Transverse colon (tissue), 4 donors: ENCODE measurements around the gene KRTCAP2. TPM values are rescaled to one million over a fixed set of nuclear protein-coding genes. Genes with fewer than 3 reads are reported as not detected.

Source experiments
- DNase-seq: peaks from one replicate; pipeline ENCODE4 v3.0.0-alpha.2; 2019
- H3K27ac ChIP-seq, 4 donors: fragments of 200-600 bp; sonication (generic); 2 replicates each; pipeline ENCODE4 v1.5.1; 2016 to 2018; ENCODE audit warnings: inconsistent platforms in 4 of 4
- H3K27me3 ChIP-seq: fragments of 200-600 bp; sonication (generic); 2 replicates; pipeline ENCODE4 v1.5.1; 2017; ENCODE audit warnings: inconsistent platforms
- H3K36me3 ChIP-seq, 4 donors: fragments of 200-600 bp; sonication (generic); 2 replicates each; pipeline ENCODE4 v1.5.1; 2017 to 2019; ENCODE audit warnings: inconsistent platforms in 4 of 4
- H3K4me1 ChIP-seq, 4 donors: fragments of 200-600 bp; sonication (generic); 2 replicates each; pipeline ENCODE4 v1.5.1; 2017 to 2020; ENCODE audit warnings: inconsistent platforms in 4 of 4
- H3K4me3 ChIP-seq, 4 donors: fragments of 200-600 bp; sonication (generic); 1 replicate in 1 of 4; 2 replicates in 3 of 4; pipeline versions ENCODE4 v1.5.1 to v1.6.1; 2017 to 2019; ENCODE audit warnings: inconsistent platforms in 4 of 4
- H3K9me3 ChIP-seq, 2 donors: fragments of 200-600 bp; sonication (generic); 2 replicates each; pipeline ENCODE4 v1.5.1; 2017 to 2019; ENCODE audit warnings: inconsistent platforms in 2 of 2
- CTCF ChIP-seq, 5 experiments: fragments of 200-600 bp in 3 of 5; fragments of 450-650 bp in 2 of 5; sonication (generic) in 3 of 5; IDR thresholded peaks; 1 replicate in 2 of 5; 2 replicates in 3 of 5; pipeline ENCODE4 v1.5.1; 2016 to 2017; ENCODE audit warnings: antibody characterized with exemption in 5 of 5, inconsistent platforms in 3 of 5, mild to moderate bottlenecking in 2 of 5, moderate library complexity in 1 of 5
- EP300 ChIP-seq: sonication (generic); formaldehyde crosslinking; IDR thresholded peaks from one replicate; pipeline ENCODE4 v1.6.1; 2017; ENCODE audit warnings: antibody characterized with exemption, low read depth
- POLR2A ChIP-seq: fragments of 450-650 bp; IDR thresholded peaks from one replicate; pipeline ENCODE4 v1.6.1; 2016; ENCODE audit warnings: antibody characterized with exemption, mild to moderate bottlenecking, moderate library complexity
- POLR2AphosphoS5 ChIP-seq, 3 donors: sonication (generic); formaldehyde crosslinking; IDR thresholded peaks; one replicate each; pipeline ENCODE4 v1.6.1; 2016; ENCODE audit warnings: antibody characterized with exemption in 3 of 3
- WGBS, 2 donors: methylation state at CpG; one replicate each; pipeline ENCODE4 v1.1.5; 2018; ENCODE audit warnings: low coverage in 1 of 2; 5-methylcytosine and 5-hydroxymethylcytosine counted together
- in situ Hi-C, 4 donors: fragments of 200-750 bp; cut with MboI; loops; one replicate each; pipeline versions ENCODE4 v1.15.0 to v1.15.1; 2017; ENCODE audit warnings: low sequenced_read_pairs in 3 of 4, low pct_ligation_motif_present in 1 of 4, low pct_unique_long_range_greater_than_20kb in 1 of 4
- intact Hi-C: fragments of 100-400 bp; cut with DNase I; formaldehyde crosslinking; loops from one replicate; pipeline ENCODE4 v1.15.1; 2023; ENCODE audit warnings: low total_unique reads
- total RNA-seq, 4 donors: library from RNA; depleted of rRNA; stranded (reverse); fragments of >200 nt; gene quantifications; one replicate each; pipeline ENCODE4 v1.1.0, GENCODE V29; 2016

The KRTCAP2 gene
- total RNA-seq, 4 donors from 2014 or later = 106 to 240 (median 131) TPM

GRCh38 chr1:155125946-155126555, 47.1 kb downstream of the KRTCAP2 start:
- H3K4me1 ChIP-seq = peaks cover 14 to 74% (median 65%) of the 10 kb centered on the region in 4 donors
- WGBS, 2 donors = 26% methylated on average over 36 of the region's 53 CpGs; no CpG with 5 or more reads in 1 of the 2 donors

DNA sequence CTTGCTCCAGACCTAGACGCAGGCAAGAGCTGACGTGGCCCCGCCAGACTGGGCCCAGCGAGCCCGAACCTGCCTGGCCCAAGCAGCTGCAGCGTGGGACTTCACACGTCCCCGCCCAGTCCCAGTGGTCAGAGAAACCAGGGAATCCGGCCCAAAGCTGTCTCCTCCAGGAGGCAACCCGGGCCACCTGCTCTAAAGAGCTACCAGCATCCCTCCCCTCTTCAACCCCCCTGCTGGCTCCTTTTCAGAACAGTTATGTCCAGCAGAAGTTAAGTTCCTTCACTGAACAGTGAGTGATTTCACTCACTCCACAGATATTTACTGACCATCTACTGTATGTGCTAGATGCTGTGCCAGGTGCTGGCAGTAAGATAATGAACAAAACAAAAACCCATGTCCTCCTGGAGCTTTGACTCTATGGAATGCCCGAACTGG, 47.6 kb downstream of the KRTCAP2 start:
- H3K27ac ChIP-seq = peak overlapping the region; percentile 93 to 100 (median 94)
- TF ChIP-seq POLR2A (no peak), CTCF (IDR thresholded peaks at IDR 0.05) (peak in 1 of 5 experiments; percentile 7)
- DNase-seq = no peak
- H3K36me3 ChIP-seq = no peaks in the 10 kb centered on the region
- intact Hi-C loops = loop anchor here (5.0 kb wide), 1 partner anchor 33 kb away; no protein-coding TSS in a partner anchor
- WGBS, 2 donors = 52% methylated on average over 11 of the region's 11 CpGs; no CpG with 5 or more reads in 1 of the 2 donors
- no peaks in the 10 kb centered on the region for H3K9me3 ChIP-seq
- peaks cover 14 to 71% (median 61%) of the 10 kb centered on the region in 4 donors for H3K4me1 ChIP-seq
- in situ Hi-C loops = no loop called here
- no peak overlapping the region for H3K4me3 ChIP-seq
- no peaks in the 10 kb centered on the region for H3K27me3 ChIP-seq

More at GRCh38 chr1:155125946-155126555, 47.1 kb downstream of the KRTCAP2 start:
- peak overlapping the region in 3 of 4 donors; percentile 53 to 71 (median 70) for H3K4me3 ChIP-seq
- in situ Hi-C loops = no loop called here
- H3K9me3 ChIP-seq = no peaks in the 10 kb centered on the region
- peak; percentile 86 for TF ChIP-seq EP300
- TF ChIP-seq CTCF (IDR thresholded peaks at IDR 0.05) = no peak
- TF ChIP-seq POLR2AphosphoS5 (IDR thresholded peaks at IDR 0.05) = peak; percentile 51 to 83 (median 82)
- TF ChIP-seq POLR2A = no peak
- DNase-seq = peak; percentile 94
- intact Hi-C loops = loop anchor here (5.0 kb wide), 1 partner anchor 34 kb away; no protein-coding TSS in a partner anchor
- H3K27ac ChIP-seq = peak overlapping the region; percentile 93 to 100 (median 94)
- no peaks in the 10 kb centered on the region for H3K27me3 ChIP-seq
- H3K36me3 ChIP-seq = no peaks in the 10 kb centered on the region

- H3K27me3 ChIP-seq = no peaks in the 10 kb centered on the region
- peaks cover 14 to 71% (median 59%) of the 10 kb centered on the region in 4 donors for H3K4me1 ChIP-seq
- in situ Hi-C loops (no loop called here), intact Hi-C loops (loop anchor here (5.0 kb wide), 1 partner anchor 32 kb away; no protein-coding TSS in a partner anchor)
- WGBS, 2 donors = 67% methylated on average over 11 of the region's 16 CpGs; no CpG with 5 or more reads in 1 of the 2 donors
- no peaks in the 10 kb centered on the region for H3K9me3 ChIP-seq
- TF ChIP-seq CTCF (IDR thresholded peaks at IDR 0.05) (no peak), POLR2AphosphoS5 (IDR thresholded peaks at IDR 0.05) (no peak), EP300 (no peak), POLR2A (no peak)
- H3K4me3 ChIP-seq = no peak overlapping the region
- DNase-seq = peak; percentile 56
- H3K27ac ChIP-seq = peak overlapping the region; percentile 93 to 100 (median 94)
- H3K36me3 ChIP-seq = no peaks in the 10 kb centered on the region
Observed at GRCh38 chr1:155124503-155125463, 48.3 kb downstream of the KRTCAP2 start.

GRCh38 chr1:155123801-155124200, 49.3 kb downstream of the KRTCAP2 start:
- in situ Hi-C loops = no loop called here
- DNase-seq = no peak

More at GRCh38 chr1:155123801-155124200, 49.3 kb downstream of the KRTCAP2 start:
- intact Hi-C loops = no loop called here
- Histone ChIP-seq H3K4me3 (no peak overlapping the region), H3K27me3 (no peaks in the 10 kb centered on the region), H3K4me1 (peaks cover 14 to 72% (median 55%) of the 10 kb centered on the region in 4 donors), H3K27ac (peak overlapping the region; percentile 93 to 100 (median 94)), H3K36me3 (no peaks in the 10 kb centered on the region), H3K9me3 (no peaks in the 10 kb centered on the region)
- TF ChIP-seq CTCF (IDR thresholded peaks at IDR 0.05) (no peak), POLR2AphosphoS5 (IDR thresholded peaks at IDR 0.05) (peak in 2 of 3 donors; percentile 40 to 67), POLR2A (peak; percentile 37), EP300 (no peak)
- WGBS, 2 donors = 27 to 42% methylated on average over 4 of the region's 4 CpGs
